GM19240 (cell line): ENCODE data around the gene TP63.
"Not testable (repeated sequence)": the region's sequence is repeated elsewhere in the genome, so short reads cannot be mapped to it uniquely, and the experiment has no call there.

Experiments
- DNase-seq: peaks from one replicate; pipeline ENCODE4 v3.0.0; 2011; ENCODE audit warnings: low spot score; ENCODE audit not compliant: insufficient read length

Gene TP63

DNA sequence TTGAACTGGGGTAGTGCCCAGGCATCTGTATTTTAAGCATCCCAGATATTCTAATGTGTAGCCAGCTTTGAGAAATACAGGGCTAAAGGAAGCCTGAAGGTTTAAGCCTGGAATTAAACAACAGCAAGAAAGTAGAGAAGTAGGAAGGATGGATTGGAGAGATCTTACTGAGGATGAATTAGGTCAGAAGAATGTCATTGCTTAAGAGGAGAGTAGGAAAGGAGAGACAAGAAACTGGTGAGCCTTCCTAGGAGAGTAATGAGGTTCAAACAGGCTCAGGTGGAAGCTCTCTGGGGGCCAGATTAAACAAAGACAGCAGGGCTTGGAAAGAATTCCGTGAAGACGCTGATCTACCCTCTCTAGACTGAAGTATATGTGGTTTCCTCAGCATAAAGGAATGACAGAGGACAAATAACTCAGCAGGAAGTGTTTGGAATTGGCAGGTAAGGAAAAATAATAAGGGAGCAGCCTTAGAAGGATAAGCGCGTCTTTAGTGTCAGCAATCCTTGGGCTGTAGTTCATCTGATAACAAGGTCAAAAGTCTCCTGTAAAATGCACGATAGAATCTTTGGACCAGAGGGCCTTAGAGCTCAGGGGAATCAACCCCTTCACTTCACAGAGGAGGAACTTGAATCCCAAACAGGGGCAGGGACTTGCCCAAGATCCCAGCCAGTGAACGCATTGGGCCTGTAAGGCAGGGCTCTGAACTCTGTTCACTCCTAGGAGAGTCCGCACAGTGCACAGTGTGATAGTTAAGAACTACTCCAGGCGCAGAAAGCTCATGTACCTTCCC, 90.9 kb downstream of the TP63 start:
- no peak for DNase-seq

DNA sequence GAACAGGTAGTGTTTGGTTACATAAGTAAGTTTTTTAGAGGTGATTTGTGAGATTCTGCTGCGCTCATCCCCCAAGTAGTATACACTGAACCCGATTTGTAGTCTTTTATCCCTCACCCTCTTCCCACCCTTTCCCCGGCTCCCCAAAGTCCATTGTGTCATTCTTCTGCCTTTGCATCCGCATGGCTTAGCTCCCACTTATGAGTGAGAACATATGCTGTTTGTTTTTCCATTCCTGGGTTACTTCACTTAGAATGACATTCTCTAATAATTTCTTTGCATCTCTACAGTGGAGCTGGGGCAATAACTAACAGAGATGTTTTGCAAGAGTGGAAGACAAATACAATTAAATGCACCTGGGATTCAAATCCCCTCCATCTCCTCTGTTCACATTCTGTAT, 93.2 kb downstream of the TP63 start:
- DNase-seq, result no peak

DNA sequence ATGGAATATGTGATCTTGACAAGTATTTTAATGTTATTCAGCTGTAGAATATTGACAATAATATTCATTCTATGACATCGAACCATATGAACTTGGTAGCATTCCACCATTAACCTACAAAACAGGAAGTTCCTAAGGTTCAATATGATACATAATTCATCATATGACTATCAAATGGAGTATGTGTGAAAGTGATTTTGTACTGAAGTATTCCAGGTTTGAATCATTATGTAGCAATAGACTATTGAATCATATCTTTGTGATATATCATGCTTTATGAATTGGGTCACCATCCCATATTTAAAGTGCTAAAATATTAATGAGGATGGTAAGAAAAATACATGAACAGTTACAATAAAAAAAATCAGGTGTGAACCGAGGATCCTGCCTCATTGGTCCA, 95.1 kb downstream of the TP63 start:
- no peak for DNase-seq

DNA sequence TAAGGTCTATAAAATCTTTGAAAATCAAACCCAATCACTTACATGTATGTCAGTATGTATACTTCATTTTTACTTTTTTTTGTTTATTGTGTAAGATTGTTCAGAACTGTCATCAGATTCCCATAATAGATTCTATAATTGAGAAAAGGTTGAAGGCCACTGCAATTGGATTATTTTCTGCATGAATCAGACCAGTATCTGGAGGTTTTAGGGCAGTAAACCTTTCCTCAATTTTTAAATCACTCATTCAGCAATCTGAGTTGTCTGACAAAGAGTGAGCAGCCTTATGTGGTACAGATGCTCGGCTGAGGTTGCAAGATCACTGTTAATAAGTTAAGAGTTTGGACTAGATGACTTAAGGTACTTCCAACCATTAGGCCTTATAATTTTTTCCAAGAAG, 96.0 kb downstream of the TP63 start:
- no peak for DNase-seq

DNA sequence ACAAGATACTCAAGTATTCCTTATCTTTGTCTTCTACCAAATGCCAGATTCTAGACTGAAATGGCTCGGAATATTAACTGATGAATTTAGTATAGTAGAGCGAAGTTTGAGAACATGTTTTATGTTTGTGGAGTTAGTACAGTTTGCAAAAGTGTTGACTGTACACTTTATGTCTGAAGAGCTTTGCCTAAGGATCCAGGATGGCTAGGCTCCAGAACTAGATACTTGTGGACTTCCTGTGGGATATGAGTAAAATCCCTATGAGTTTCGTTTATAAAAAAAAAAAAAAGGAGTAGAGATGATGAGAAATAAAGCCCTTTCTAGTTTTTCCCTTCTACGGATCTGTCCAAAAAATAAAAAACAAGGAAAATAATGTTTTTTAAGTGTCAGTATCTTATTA, 96.7 kb downstream of the TP63 start:
- DNase-seq, result no peak

DNA sequence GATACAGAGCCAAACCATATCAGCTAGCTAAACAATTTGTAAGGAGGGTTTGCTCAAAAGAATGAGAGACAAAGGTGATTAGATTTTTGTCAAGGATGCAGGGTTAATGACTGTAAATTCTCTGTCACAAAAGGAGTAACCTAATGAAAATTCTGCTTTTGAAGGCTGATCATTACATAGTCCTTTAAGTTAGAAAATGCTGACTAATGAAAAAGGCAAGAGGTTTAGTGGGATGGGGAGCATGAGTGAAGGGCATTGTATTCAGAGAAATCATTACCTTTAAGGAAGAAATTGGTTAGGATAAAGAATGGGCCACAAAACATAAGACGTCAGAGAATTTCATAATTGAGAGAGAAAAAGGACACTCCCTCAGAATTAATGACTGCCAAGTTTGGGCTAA, 97.7 kb downstream of the TP63 start:
- no peak for DNase-seq

DNA sequence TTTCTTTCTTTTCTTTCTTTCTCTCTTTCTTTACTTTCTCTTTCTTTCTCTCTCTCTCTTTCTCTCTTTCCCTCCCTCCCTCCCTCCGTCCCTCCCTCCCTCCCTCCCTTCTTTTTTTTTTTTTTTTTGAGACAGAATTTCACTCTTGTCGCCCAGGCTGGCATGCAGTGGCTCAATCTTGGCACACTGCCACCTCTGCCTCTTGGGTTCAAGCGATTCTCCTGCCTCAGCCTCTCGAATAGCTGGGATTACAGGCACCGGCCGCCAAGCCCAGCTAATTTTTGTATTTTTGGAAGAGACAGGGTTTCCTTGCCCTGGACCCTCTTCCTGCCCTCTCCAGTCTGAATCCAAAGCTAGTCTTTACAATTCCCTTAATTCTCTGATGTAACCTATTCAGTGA, 102.9 kb downstream of the TP63 start:
- DNase-seq, result no peak

DNA sequence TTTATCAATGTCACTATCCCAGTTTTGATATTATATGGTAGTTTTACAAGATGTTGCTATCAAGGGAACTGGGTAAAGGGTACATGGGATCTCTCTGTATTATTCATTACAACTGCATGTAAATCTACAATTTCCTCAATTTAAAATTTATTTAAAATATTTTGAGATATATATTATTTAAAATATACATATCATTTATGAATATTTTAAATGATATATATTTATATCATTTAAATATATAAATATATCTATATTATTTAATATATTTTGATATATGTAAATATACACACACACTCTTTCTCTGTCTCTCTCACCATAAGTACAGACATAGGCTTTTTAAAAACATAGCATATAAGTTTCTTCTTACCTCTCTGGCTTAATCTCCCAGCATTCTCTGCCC, 104.7 kb downstream of the TP63 start:
- DNase-seq, result no peak

DNA sequence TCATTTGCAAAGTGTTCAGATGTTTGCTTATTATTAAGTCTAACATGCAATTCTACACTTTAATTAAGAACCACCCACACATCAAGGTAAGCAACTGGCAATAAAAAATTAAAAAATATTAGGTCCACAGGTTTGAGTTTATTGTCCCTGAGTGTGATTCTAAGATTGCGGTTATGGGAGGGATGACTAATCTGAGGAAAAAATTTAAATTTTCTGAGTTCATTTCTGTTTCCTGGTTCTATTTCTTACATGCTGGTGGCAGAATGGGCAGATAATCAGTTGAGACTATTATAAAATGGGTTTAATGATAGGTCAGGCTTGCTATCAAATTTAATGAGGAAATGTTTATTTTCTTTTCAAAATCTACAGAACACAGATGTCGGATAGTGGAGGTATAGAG, 105.9 kb downstream of the TP63 start:
- no peak for DNase-seq

DNA sequence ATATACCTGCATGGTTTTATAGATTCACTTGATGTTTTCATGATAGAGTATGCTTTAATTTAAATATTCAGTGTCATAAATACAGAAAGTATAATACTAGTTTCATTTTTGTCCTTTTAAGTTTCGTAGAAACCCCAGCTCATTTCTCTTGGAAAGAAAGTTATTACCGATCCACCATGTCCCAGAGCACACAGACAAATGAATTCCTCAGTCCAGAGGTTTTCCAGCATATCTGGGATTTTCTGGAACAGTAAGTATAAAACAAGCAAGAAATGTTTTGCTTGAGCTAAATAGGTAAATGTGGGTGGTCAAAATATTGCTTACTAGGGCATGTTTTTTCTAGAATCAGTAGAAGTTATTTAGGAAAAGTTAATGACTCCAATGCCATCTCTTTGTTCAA, 106.4 kb downstream of the TP63 start:
- no peak for DNase-seq

DNA sequence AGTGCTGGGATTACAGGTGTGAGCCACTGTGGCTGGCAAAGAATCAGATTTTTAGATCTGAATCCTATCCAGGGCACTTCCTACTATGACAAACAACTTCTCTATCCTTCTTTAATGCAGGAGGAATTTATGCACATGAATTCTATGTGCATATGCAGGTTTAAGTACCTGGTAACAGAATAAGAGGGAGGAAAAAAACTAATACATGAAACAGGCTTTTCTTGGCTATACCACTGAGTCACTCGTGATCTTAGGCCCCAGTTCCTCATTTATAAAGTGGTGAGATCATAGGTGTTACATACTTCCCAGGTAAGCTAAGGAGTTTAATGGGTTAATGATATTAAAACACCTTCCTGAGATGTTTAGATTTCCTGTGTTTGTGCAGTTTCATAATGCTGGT, 108.2 kb downstream of the TP63 start:
- no peak for DNase-seq

DNA sequence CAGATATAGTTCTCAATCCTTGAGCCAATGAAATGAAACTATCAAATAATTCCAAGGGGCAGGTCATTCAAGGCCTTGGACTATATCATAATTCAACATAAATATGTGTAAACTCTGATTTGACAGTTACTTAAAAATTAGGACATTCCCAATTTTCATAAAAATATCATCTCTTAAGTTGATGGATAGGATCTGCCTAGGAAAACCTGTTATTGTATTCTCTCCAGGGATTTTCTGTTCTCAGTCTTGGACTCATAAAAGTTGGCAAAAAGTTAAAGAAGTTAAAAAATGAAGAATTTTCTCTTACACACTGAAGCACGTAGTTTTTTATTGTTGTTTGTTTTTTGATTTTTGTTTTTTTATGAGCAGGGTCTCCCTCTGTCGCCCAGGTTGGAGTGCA, 109.0 kb downstream of the TP63 start:
- no peak for DNase-seq

DNA sequence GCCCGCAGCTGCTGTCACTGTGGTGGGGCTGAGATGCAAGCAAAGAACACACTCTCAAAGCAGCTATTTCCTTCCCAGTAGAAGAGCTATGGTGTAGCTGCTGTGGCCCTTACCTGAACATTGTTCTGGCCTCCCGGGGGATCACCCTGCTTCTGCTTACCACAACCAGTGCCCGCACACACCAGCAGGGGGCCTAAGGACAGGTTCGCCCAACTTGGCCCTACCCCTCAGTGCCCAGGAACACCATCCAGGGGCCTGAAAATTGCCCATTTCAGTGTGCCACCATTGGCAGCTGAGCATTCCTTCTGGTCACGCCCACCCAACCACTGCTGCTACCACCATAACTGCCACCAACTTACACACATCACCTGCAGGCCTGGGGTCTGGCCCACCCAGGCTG, 113.0 kb downstream of the TP63 start:
- DNase-seq, result no peak

DNA sequence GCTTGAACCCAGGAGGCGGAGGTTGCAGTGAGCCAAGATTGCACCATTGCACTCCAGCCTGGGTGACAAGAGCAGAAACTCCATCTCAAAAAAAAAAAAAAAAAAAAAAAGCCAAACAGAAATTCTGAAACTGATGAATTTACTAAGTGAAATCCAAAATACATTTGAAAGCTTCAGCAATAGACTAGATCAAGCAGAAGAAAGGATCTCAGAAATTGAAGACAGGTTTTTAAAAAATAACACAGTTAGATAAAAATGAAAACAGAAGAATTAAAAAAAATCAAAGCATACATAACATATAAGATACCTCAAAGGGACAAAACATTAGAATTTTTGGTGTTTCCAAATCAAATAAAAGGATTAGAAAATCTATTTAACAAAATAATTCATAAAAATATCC, 114.4 kb downstream of the TP63 start:
- no peak for DNase-seq

DNA sequence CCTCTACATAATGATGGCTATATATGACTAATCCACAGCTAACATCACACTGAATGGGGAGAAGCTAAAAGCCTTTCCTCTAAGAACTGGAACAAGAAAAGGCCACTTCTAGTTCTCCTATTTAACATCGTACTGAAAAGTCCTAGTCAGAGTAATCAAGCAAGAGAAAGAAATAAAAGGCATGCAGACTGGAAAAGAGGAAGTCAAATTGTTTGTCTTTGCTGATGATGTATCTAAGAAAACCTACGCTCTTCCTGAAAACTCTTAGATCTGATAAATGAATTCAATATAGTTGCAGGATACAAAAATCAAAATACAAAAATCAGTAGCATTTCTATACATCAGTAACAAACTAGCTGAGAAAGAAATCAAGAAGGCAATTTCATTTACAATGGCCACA, 116.9 kb downstream of the TP63 start:
- no peak for DNase-seq

DNA sequence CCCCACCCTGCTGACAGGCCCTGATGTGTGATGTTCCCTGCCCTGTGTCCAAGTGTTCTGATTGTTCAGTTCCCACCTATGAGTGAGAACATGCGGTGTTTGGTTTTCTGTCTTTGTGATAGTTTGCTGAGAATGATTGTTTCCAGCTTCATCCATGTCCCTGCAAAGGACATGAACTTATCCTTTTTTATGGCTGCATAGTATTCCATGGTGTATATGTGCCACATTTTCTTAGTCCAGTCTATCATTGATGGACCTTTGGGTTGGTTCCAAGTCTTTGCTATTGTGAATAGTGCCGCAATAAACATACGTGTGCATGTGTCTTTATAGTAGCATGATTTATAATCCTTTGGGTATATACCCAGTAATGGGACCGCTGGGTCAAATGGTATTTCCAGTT, 119.8 kb downstream of the TP63 start:
- not testable (repeated sequence) for DNase-seq

DNA sequence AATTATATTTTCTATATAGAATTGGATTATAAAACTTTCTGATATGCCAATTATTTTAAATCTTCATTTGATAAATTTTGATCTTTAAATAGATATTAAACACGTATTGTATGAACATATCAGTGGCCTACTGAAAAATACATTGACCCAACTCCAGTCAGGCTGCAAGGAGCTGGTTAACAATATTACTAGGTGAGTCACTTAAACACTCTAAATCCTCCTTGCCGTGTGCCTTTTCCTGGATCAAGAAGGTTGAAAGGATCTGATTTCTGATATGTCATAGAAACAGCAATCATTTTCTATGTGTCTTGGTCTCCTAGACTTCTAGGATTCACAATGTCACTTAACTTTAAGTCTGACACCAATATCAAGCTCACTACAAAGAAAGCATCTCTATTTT, 123.2 kb downstream of the TP63 start:
- no peak for DNase-seq

DNA sequence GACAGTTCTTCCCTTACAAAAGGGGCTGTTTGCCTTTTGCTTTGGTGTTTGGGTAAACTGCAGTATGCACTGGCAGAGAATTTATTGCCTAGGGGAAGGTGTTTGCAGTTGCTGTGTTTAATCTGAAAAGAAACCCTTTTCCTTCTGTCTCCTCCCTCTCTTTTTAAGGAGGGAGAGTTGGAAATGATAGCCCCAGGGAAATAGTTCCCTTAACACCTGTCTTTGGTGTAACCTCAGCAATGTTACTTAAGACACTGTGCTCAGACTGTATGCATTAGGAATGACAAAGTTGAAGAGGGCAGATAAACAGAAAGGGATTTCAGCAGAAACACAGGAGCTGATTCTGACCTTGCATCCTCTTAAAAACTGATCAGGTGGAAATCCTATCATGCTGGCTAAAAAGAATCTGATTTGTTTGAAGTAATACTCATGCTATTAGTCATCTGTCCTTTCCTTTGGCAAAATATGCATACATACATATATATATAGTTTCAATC, 125.4 kb downstream of the TP63 start:
- no peak for DNase-seq

DNA sequence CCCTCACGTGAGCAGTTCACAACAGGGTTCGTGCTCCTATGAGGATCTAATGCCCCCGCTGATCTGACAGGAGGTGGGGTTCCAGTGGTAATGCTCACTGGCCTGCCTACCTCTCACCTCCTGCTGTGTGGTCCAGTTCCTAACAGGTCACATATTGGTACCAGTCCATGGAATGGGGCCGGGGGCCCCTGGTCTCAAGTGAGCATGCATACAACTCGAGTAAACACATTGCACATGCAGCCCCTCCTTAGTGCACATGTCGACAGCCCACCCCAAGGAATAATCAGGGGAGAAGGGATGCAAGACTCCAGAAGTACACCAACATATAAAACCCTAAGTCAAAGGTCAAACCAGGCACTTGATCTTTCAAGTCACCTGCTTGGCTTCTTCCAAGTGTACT, 127.0 kb downstream of the TP63 start:
- DNase-seq, result no peak

DNA sequence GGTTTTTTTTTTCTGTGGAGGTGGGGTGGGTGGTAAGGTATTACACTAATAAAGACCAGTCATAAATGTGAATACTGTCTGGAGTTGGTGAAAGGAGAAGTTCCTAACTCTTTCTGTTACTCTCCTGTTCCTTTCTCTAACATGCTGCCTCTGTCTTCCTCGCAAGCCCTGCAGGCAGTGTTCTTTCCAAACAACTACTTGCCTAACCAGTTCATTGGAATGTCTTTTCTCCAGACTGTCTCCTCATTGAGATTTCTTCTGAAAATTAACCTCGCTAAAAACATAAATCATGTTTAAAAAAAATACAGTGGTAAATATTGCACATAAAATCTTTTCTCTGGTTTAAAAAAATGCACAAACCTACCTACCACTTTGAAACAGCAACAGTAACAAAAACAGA, 135.2 kb downstream of the TP63 start:
- DNase-seq, result no peak

DNA sequence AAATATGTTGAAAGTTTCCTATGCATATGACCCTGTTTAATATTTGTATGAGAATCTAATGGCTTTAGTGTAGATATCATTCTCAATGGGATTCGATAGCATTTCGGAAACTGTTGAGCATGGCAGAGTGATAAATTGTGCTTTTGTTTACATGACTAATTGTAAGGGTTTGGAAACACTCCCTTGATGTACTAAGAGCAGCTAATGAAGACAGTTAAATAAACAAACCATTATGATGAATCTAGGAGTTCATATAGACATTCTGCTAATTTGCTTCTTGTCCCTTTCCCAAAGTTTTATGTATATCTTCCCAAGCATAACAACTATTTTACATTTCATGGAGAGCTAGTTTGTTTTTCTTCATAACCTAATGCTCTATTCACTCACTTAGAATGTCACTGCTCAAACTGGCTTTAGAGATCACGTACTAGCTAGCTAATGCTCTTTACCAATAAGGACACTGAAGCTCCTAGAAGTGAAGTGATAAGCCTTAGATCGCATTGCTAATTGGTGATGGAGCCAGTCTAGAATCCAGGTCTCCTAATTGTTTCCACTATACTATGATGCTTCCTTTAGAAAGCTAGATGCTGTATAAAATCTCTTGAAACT, 140.8 kb downstream of the TP63 start:
- DNase-seq, result no peak

DNA sequence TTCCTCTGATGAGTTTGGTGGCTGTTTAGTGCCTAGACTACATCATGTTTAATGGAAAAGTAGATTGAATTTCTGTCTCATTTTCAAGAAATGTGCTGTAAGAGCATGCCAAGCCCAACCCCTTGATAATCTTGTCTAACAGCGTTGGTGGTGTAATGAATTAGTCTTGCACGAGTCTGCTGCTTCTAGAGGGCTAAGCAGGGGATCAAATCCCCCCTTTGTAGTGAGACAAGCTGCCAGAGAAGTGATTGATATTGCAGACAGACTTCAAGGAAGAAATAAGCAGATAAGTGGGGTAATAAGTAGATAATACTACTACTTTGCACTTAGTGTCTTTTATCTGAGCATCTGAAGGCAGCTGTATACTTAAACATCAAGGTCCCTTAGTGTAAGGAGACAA, 141.4 kb downstream of the TP63 start:
- DNase-seq, result no peak

DNA sequence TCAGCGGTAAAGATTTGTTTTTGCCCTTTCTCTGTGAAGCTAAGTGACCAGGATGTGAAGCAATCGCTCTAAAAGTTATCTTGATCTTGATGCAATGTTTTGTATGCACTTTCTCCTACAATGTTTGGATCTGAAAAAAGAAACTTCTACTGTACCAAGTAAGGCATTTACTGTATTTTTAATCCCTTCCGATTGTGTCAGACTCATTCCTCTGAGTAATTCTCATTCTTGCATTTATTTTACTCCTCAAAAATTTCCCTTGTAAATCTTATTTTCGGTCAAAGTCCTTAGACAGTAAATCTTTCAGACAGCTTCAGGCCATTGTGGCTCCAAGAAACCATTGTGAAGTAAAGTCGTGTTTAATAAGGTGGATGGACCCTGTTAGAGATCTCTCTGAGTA, 141.9 kb downstream of the TP63 start:
- DNase-seq, result no peak
